Panc1 (cell line): ENCODE data around the gene MSH2. TPM values are rescaled to one million over a fixed set of nuclear protein-coding genes. Genes with fewer than 3 reads are reported as not detected.

Source experiments
- ATAC-seq: fragments of 200-7000 bp; cut with Tn5 transposase; 2 replicates; pipeline ENCODE4 v1.9.1; 2020; ENCODE audit warnings: mild to moderate bottlenecking, moderate library complexity
- BruUV-seq: library from RNA; stranded (reverse); fragments of 400-500 nt; replicated peaks from 2 replicates; lab custom pipeline; 2021; lab: Mats Ljungman, UMichigan
- CTCF ChIA-PET: fragments of 300-600 bp; sonication (Branson Sonifier 250); formaldehyde crosslinking; loops from one replicate; lab custom pipeline; 2022; ENCODE audit warnings: antibody characterized with exemption; lab: Charles Lee
- POLR2A ChIA-PET: fragments of 300-600 bp; sonication (Branson Sonifier 250); formaldehyde crosslinking; loops from one replicate; lab custom pipeline; 2022; ENCODE audit warnings: antibody characterized with exemption; lab: Charles Lee
- DNase-seq: peaks from one replicate; pipeline ENCODE4 v3.0.0-alpha.2; 2010; ENCODE audit warnings: low read depth, low spot score
- H3K27ac ChIP-seq: 2 replicates; pipeline ENCODE4 v1.5.1; 2011; ENCODE audit warnings: mild to moderate bottlenecking, low read length, inconsistent platforms
- H3K27me3 ChIP-seq: fragments of 200-500 bp; sonication (Bioruptor generic); 2 replicates; pipeline ENCODE4 v1.6.0; 2014; ENCODE audit warnings: low read length, inconsistent platforms; ENCODE audit not compliant: control insufficient read depth, insufficient read depth
- H3K36me3 ChIP-seq: fragments of 200-500 bp; sonication (Bioruptor generic); 2 replicates; pipeline ENCODE4 v1.5.1; 2014; ENCODE audit warnings: inconsistent platforms, mild to moderate bottlenecking, low read length, moderate library complexity; ENCODE audit not compliant: control insufficient read depth, insufficient read depth
- H3K4me1 ChIP-seq: 2 replicates; pipeline ENCODE4 v1.5.1; 2011; ENCODE audit warnings: inconsistent platforms, mild to moderate bottlenecking, low read length, moderate library complexity; ENCODE audit not compliant: control insufficient read depth, insufficient read depth
- H3K4me3 ChIP-seq, 2 experiments: 2 replicates each; pipeline ENCODE4 v1.5.1; 2011 to 2012; ENCODE audit warnings: low read depth in 2 of 2, low read length in 2 of 2, mild to moderate bottlenecking in 2 of 2, inconsistent platforms in 1 of 2, moderate library complexity in 1 of 2
- H3K9me3 ChIP-seq: fragments of 200-500 bp; sonication (Bioruptor generic); 2 replicates; pipeline ENCODE4 v1.5.1; 2014; ENCODE audit warnings: low read depth, mild to moderate bottlenecking, inconsistent platforms, low read length, moderate library complexity; ENCODE audit not compliant: control insufficient read depth, insufficient read depth
- POLR2AphosphoS5 ChIP-seq: IDR thresholded peaks from 2 replicates; pipeline ENCODE4 v1.6.1; 2012; ENCODE audit warnings: mild to moderate bottlenecking, low read depth, low read length, moderate library complexity
- SIN3A ChIP-seq: IDR thresholded peaks from 2 replicates; pipeline ENCODE4 v1.6.1; 2012; ENCODE audit warnings: low read depth, mild to moderate bottlenecking, low read length, moderate library complexity, borderline replicate concordance; ENCODE audit not compliant: insufficient read depth
- TCF7L2 ChIP-seq: IDR thresholded peaks from 2 replicates; pipeline ENCODE4 v1.6.1; 2011; ENCODE audit warnings: mild to moderate bottlenecking, low read depth, low read length, inconsistent platforms
- in situ Hi-C: cut with HindIII; loops from 2 replicates; pipeline ENCODE4 v1.10.0; 2016; ENCODE audit warnings: low sequenced_read_pairs, low pct_unique_long_range_greater_than_20kb
- intact Hi-C: fragments of 100-400 bp; cut with micrococcal nuclease; formaldehyde crosslinking; loops from one replicate; pipeline ENCODE4 v1.10.0; 2022; ENCODE audit not compliant: unreplicated experiment
- total RNA-seq: library from RNA; stranded (reverse); gene quantifications from one replicate; pipeline ENCODE4 v1.2.1, GENCODE V29; 2021; ENCODE audit not compliant: unreplicated experiment
- TF ChIP-seq, protein P1 (sequence below): fragments of 450-650 bp; IDR thresholded peaks from 2 replicates; pipeline ENCODE4 v1.5.1; 2017; ENCODE audit warnings: mild to moderate bottlenecking
- TF ChIP-seq, protein P2 (sequence below), 2 experiments: IDR thresholded peaks; 2 replicates each; pipeline ENCODE4 v1.6.1; 2011 to 2012; ENCODE audit warnings: low read depth in 2 of 2, control low read depth in 1 of 2, low read length in 1 of 2, mild to moderate bottlenecking in 1 of 2, moderate library complexity in 1 of 2; ENCODE audit not compliant: insufficient read depth in 1 of 2

The MSH2 gene
- total RNA-seq, 1 experiment from 2014 or later, result 72.2 TPM

DNA sequence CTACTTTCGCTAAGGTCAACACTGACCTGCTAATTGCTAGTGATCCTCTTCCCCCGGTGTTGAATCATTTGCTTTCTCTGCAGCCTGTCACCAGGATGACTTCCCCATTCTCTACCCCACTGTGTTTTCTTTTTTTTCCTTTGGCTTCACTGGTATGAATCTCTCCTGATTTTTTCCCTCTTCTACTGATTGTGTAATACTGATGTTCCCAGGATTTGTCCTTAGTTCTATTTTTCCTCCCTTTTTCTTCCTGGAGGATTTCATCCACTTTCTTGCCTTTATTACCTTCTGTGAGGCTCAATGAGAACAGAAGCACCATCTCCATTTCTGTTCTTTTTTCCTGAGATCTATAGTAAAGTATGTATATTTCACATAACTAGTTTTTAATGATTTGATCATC, 14.1 kb upstream of the MSH2 start:
- Histone ChIP-seq H3K27me3 (no peaks in the 10 kb centered on the region), H3K36me3 (no peaks in the 10 kb centered on the region), H3K4me3 (no peak overlapping the region), H3K9me3 (no peaks in the 10 kb centered on the region), H3K27ac (no peak overlapping the region), H3K4me1 (no peaks in the 10 kb centered on the region)
- TF ChIP-seq, protein P1, sequence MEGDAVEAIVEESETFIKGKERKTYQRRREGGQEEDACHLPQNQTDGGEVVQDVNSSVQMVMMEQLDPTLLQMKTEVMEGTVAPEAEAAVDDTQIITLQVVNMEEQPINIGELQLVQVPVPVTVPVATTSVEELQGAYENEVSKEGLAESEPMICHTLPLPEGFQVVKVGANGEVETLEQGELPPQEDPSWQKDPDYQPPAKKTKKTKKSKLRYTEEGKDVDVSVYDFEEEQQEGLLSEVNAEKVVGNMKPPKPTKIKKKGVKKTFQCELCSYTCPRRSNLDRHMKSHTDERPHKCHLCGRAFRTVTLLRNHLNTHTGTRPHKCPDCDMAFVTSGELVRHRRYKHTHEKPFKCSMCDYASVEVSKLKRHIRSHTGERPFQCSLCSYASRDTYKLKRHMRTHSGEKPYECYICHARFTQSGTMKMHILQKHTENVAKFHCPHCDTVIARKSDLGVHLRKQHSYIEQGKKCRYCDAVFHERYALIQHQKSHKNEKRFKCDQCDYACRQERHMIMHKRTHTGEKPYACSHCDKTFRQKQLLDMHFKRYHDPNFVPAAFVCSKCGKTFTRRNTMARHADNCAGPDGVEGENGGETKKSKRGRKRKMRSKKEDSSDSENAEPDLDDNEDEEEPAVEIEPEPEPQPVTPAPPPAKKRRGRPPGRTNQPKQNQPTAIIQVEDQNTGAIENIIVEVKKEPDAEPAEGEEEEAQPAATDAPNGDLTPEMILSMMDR, result no peak
- TF ChIP-seq, protein P2, sequence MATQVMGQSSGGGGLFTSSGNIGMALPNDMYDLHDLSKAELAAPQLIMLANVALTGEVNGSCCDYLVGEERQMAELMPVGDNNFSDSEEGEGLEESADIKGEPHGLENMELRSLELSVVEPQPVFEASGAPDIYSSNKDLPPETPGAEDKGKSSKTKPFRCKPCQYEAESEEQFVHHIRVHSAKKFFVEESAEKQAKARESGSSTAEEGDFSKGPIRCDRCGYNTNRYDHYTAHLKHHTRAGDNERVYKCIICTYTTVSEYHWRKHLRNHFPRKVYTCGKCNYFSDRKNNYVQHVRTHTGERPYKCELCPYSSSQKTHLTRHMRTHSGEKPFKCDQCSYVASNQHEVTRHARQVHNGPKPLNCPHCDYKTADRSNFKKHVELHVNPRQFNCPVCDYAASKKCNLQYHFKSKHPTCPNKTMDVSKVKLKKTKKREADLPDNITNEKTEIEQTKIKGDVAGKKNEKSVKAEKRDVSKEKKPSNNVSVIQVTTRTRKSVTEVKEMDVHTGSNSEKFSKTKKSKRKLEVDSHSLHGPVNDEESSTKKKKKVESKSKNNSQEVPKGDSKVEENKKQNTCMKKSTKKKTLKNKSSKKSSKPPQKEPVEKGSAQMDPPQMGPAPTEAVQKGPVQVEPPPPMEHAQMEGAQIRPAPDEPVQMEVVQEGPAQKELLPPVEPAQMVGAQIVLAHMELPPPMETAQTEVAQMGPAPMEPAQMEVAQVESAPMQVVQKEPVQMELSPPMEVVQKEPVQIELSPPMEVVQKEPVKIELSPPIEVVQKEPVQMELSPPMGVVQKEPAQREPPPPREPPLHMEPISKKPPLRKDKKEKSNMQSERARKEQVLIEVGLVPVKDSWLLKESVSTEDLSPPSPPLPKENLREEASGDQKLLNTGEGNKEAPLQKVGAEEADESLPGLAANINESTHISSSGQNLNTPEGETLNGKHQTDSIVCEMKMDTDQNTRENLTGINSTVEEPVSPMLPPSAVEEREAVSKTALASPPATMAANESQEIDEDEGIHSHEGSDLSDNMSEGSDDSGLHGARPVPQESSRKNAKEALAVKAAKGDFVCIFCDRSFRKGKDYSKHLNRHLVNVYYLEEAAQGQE (IDR thresholded peaks at IDR 0.05; ENCODE audit: insufficient read depth in 1 of 2, low read depth in 2 of 2, low read length in 1 of 2), result no peak
- no peak for TF ChIP-seq TCF7L2
- TF ChIP-seq SIN3A, result no peak
- TF ChIP-seq POLR2AphosphoS5, result no peak
- ChIA-PET CTCF (interaction anchor here (0.6 to 3.1 kb wide), 11 partner anchors 11 to 918 kb away, joined by 3 to 128 read pairs (median 4); no protein-coding TSS in a partner anchor), POLR2A (interaction anchor here (1.0 kb wide), 1 partner anchor 44 kb away, joined by 10 read pairs; no protein-coding TSS in a partner anchor)
- intact Hi-C loops, result loop anchor here (1.0 kb wide), 1 partner anchor 54 kb away; no protein-coding TSS in a partner anchor
- ATAC-seq (no peak), DNase-seq (no peak)
- in situ Hi-C loops, result no loop called here
- no TSS peak for BruUV-seq

DNA sequence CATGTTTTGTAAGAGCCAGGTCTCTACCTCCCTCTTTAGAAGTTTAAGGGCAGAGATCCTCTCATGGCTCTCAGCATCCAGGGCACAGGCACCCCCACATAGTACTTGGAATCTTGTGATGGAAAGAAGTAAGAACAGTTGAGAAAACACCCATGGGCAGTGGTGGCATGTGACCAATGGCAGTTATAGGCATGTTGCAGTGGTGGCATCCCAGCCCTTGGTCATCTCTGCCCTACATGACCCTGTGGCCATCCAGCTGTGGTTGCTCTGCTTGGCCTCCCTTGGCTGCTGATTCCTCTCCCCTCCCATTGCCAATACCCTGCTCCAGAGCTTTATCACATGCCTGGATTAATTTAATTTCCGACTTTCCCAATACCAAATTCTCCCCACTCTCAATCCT, 13.3 kb upstream of the MSH2 start:
- no TSS peak for BruUV-seq
- Histone ChIP-seq H3K27me3 (no peaks in the 10 kb centered on the region), H3K4me3 (no peak overlapping the region), H3K27ac (no peak overlapping the region), H3K4me1 (no peaks in the 10 kb centered on the region), H3K9me3 (no peaks in the 10 kb centered on the region), H3K36me3 (no peaks in the 10 kb centered on the region)
- in situ Hi-C loops, result no loop called here
- ChIA-PET CTCF (no interaction called here), POLR2A (no interaction called here)
- DNase-seq (no peak), ATAC-seq (no peak)
- intact Hi-C loops, result no loop called here
- TF ChIP-seq POLR2AphosphoS5, result no peak
- TF ChIP-seq, protein P1, result no peak
- TF ChIP-seq, protein P2 (IDR thresholded peaks at IDR 0.05; ENCODE audit: insufficient read depth in 1 of 2, low read depth in 2 of 2, low read length in 1 of 2), result no peak
- TF ChIP-seq SIN3A, result no peak
- TF ChIP-seq TCF7L2, result no peak
